MV-4-11 (cell line): ENCODE data around the gene CNTD1.

ENCODE experiments used
- DNase-seq: peaks from one replicate; lab custom pipeline; 2025; lab: John Stamatoyannopoulos, UW

The CNTD1 gene

DNA sequence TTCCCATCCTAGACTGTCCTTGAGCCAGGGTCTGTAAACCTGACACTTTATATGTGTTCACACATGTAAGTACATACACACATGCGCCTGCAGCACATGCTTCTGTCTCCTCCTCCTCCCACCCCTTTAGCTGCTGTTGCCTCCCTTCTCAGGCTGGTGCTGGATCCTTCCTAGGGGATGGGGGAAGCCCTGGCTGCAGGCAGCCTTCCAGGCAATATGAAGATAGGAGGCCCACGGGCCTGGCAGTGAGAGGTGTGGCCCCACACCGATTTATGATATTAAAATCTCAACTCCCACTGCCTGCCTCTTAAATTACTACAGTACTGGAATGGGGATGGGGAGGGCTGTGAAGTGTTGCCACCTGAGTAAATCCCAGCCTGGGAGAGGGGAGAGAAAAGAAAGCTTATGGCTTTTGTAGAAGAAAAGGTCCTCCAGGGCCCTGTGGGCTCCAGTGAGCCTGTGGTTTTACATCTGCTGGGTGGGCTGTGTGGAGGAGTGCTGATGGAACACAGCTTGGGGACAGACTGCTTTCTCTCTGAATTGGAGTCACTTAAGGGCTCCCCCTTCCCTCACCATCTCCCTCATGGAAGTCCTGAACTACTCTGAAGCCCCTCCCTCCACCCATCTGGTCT, 19.2 kb upstream of the CNTD1 start:
- DNase-seq: no peak

DNA sequence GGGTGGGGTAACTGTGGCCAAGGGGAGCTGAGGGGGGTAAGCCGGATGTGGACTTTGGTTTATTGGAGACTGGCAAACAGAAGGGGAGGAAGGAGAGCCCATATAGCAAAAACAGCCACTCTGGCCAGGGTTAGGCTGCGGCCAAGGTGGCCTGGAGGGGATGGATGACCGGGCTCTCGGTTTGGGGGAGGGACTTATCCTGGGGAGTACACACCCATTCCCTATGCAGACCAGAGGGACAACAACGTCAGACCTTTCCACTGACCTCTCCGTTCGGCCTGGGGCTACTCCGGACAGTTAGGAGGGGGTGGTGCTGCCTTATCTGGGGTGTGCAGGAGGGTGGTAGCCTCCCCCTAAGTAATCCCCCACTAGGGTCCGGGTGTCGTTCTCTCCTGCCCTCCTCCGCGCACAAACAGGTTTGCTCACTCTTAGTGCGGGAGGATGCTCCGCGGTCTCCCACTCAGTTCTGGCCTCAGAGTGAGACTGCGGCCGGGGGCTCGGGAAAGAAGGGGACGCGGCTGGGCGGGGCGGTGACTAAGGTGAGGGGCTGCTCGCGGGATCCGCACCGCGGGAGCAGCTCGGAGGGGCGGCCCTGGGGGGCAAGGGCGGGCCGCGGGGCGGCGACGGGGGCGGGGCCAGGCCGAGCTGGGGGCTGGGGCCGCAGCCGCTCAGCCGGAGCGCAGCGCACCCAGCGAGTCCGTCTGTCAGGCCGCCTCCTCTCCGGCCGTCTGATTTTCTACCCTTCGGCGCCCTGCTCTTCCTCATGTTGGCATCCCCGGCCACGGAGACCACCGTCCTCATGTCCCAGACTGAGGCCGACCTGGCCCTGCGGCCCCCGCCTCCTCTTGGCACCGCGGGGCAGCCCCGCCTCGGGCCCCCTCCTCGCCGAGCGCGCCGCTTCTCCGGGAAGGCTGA, 18.5 kb upstream of the CNTD1 start, which contains the start of gene WNK4:
Gene WNK4 (plus strand): TSS at position 675 of the 915 bp plus-strand sequence. CDS start 89 bp downstream, at position 764.
- DNase-seq: no peak

DNA sequence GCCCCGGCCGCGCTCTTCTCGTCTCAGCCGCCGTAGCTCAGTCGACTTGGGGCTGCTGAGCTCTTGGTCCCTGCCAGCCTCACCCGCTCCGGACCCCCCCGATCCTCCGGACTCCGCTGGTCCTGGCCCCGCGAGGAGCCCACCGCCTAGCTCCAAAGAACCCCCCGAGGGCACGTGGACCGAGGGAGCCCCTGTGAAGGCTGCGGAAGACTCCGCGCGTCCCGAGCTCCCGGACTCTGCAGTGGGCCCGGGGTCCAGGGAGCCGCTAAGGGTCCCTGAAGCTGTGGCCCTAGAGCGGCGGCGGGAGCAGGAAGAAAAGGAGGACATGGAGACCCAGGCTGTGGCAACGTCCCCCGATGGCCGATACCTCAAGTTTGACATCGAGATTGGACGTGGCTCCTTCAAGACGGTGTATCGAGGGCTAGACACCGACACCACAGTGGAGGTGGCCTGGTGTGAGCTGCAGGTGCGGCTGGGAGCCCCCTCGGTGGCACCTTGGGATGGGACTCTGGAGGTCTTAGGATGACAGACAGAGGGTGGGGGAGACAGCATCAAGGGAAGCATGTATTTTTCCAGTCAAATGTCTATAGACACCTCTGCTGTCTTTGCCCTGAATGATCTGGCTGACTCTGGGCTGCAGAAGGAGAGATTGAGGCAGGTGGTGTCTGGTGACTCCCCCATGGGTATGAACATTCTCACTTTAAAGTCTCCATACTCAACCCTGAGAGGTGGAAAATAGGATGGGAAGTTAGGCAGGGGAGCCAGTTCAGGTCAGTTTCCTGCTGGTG, 17.6 kb upstream of the CNTD1 start:
- DNase-seq: no peak

DNA sequence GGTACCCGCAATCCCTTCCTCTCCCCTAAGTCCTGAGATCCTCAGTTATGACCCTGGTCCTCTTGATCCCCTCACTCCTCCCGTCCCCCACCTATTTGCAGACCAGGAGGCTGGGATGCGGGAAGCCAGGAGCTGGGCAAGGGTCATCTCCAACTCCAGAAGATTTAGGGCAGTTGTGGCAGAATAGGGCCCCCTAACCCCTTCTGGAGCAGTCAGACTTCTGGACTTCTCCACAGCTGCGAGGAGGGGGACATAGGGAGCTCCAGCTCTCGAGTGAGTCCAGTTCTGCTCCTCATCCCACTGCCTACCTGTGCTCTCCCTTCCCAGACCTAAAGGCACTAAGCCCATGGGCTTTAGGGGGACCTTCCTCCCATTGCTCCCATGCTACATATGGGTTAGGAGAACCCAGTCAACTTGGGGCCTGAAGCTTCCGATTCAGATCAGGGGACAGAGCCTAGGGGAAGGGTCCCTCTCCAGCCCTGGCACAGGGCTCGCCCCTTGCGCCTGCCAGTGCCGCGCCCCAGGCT, 17.0 kb upstream of the CNTD1 start:
- no peak for DNase-seq

DNA sequence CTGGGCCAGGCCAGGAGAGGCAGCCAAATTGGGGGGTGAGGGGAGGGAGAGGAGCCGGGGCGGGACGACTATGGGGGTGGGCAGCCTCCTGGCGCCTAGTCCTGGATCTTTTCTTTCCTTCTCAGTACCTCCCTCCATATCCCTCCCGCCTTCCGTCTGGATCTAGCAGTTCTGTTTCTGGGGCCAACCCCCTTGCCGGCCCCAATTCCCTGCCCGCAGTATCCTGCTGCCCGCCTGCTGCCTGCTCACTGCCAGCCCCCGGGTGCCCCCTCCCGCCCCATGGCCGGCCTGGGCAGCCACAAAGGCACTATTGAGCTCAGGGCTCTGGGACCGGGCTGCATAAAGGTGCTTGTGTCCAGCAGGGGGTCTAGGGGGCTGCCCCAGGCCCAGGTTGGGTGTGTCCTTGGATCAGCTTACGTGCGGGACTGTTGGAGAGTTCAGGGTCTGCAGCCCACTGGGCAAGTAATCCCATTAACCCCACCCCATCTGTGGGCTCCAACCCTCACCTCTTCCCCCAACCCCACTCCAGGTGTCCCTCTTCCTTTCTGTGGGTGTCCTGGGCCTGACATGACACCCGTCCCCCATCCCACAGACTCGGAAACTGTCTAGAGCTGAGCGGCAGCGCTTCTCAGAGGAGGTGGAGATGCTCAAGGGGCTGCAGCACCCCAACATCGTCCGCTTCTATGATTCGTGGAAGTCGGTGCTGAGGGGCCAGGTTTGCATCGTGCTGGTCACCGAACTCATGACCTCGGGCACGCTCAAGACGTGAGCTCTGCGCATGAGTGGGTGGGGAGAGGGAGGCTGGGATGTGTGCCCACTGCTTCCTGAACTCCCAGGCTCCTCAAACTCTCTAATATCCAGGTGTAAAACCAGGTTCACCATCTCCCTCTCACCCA, 16.2 kb upstream of the CNTD1 start:
- no peak for DNase-seq

DNA sequence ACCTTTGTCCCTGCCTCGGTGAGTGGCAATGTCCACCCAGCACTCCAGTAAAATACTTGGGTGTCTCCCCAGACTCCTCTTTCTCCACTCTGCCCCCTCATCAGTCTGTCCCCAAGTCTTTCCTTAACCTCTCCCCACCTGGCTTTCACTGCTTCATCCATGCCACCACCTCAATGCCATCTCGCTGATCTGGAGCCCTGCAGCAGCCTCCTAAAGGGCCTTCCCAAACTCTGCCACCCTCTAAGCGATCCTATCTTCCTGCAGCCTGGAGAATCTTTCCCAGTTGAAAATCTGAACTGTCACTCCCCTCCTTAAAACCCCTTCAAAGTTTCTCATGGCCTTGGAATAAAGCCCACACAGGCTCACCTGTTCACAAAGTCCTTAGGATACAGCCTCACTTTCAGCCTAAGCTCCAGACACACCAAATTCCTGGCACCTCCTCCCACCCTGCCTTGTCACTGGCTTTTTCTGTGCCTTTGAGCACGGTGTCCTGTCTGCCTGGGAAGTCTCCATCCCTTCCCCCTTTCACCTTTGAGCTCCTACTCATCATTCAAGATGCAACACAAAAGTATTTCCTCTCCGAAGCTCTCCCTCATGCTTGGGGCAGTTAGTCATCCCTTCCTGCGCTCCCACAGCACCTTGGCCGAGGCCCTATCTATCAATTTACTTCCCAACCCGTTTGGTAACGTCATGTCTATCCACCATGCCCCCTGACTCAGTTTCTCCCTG, 15.4 kb upstream of the CNTD1 start:
- no peak for DNase-seq

DNA sequence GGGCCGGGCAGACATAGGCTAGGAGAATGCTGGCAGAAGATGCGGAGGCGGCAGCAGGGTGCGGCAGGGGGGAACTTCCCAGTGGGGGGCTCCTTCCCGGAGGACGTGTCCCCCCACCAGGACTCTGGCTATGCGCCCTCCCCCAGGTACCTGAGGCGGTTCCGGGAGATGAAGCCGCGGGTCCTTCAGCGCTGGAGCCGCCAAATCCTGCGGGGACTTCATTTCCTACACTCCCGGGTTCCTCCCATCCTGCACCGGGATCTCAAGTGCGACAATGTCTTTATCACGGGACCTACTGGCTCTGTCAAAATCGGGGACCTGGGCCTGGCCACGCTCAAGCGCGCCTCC, 14.9 kb upstream of the CNTD1 start:
- DNase-seq: no peak

DNA sequence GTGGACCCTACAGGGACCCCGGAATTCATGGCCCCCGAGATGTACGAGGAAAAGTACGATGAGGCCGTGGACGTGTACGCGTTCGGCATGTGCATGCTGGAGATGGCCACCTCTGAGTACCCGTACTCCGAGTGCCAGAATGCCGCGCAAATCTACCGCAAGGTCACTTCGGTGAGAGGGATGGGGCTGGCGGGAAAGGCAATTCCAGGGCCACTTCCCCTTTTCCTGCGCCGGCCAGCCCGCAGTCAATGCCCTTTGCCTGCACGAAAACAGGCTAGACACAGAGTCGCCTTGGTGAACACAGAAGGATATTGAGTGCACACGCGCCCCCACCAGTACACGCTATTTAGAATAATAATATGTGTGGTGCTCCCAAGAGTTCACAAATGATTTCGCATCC, 14.3 kb upstream of the CNTD1 start:
- DNase-seq: peak; percentile 50

DNA sequence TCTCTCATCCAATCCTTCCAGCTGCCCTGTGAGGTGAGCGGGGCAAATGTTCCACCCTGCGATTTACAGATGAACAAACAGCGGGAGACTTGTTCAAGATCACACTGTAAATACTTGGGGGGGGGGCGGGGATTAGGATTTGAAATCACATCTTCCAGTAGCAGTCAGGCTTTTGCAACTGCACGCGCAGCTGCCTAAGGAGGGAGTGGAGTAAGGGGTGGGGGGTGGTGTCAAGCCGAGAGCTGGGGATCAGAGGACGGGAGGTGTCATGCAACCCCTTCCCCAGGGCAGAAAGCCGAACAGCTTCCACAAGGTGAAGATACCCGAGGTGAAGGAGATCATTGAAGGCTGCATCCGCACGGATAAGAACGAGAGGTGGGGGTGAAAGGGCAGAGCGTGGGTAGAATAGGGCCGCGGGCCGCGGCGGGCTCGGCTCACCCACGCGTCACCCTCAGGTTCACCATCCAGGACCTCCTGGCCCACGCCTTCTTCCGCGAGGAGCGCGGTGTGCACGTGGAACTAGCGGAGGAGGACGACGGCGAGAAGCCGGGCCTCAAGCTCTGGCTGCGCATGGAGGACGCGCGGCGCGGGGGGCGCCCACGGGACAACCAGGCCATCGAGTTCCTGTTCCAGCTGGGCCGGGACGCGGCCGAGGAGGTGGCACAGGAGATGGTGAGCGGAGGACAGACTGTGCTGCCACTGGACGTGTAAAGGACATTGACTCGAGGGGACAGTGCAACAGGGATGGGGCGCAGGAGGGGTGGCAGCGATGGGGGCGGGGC, 13.7 kb upstream of the CNTD1 start:
- no peak for DNase-seq

DNA sequence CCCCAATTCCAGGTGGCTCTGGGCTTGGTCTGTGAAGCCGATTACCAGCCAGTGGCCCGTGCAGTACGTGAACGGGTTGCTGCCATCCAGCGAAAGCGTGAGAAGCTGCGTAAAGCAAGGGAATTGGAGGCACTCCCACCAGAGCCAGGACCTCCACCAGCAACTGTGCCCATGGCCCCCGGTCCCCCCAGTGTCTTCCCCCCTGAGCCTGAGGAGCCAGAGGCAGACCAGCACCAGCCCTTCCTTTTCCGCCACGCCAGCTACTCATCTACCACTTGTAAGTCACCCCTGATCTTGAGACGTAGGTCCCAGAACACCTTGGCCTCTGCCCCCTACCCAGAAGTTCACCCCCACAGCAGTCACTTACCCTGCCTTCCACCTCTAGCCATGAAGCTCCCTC, 11.4 kb upstream of the CNTD1 start:
- DNase-seq: no peak

DNA sequence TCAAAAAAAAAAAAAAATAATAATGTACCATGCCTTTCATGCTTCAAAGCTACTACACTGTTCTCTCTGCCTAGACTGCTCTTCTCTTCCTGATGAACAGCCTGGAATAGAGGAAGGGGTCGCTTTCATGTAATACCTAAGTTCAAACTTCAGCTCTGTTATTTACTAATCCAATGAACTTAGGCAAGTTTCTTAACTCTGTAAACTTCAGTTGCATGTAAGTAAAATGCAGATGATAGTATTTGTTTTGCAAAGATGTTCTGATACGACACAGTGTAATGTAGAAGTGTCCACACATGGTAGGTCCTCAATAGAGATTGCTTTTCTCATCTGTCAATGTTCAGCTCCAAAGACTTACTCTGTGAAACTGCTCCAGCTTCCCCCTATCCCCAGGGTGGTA, 6.7 kb upstream of the CNTD1 start:
- DNase-seq: no peak

DNA sequence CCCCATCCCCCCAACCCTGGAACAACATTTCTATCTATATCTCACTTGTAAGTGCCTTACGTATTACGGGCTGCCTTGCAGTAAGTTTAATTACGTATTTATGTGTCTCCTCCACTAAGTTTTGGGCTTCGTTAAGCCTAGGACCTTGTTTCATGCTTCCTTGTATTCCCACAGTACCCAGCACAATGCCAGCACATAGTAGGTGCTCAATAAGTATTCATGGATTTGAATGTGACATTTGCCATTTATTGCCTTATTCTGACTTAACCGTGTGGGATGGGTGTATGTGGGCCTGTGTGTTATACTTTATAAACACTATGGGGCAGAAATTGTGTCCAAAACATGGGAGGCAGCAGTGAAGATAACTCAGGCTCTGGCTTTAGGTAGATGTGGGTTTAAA, 6.1 kb upstream of the CNTD1 start:
- no peak for DNase-seq

DNA sequence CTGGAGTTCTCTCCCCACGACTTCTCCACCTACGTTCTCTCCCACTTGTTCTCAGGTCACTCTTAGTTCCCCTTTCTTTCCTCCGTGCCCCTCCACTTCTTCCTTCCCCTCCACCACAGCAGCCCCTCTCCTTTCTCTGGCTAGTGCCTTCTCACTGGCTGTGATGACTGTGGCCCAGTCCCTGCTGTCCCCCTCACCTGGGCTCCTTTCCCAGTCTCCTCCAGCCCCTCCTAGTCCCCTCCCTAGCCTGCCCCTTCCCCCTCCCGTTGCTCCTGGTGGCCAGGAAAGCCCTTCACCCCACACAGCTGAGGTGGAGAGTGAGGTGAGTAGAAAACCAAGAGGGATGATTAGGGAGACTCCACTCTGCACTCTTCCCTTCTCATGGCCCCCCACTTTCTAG, 3.6 kb upstream of the CNTD1 start:
- no peak for DNase-seq

DNA sequence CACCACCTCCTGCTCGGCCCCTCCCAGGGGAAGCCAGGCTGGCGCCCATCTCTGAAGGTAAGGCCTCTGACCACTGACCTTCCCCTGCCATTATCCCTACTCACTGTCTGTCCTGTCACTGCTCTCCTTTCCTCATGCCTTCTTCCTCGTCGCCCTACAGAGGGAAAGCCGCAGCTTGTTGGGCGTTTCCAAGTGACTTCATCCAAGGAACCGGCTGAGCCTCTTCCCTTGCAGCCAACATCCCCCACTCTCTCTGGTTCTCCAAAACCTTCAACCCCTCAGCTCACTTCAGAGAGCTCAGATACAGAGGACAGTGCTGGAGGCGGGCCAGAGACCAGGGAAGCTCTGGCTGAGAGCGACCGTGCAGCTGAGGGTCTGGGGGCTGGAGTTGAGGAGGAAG, 3.2 kb upstream of the CNTD1 start:
- DNase-seq: no peak

DNA sequence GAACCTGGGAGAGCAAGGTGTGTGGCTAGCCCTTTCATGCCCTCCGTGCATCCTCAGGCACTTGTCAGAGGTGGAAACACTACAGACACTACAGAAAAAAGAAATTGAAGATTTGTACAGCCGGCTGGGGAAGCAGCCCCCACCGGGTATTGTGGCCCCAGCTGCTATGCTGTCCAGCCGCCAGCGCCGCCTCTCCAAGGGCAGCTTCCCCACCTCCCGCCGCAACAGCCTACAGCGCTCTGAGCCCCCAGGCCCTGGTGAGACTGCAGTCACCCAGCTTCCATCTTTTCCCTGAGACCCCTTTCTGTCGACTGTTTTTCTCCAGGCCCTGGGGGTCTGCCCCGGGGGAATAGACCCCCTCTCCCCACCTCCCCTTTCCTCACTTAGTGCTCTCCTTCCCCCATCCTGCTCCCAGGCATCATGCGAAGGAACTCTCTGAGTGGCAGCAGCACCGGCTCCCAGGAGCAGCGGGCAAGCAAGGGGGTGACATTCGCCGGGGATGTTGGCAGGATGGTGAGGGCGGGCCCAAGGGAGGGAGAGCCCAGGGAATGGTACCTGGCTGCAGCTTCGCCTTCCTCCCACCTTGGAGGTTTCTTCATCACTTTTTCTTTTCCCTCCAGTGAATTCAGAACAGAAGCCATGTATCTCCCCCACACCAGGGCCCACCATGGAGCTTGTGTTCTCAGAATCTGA, 2.4 kb upstream of the CNTD1 start:
- DNase-seq: no peak

DNA sequence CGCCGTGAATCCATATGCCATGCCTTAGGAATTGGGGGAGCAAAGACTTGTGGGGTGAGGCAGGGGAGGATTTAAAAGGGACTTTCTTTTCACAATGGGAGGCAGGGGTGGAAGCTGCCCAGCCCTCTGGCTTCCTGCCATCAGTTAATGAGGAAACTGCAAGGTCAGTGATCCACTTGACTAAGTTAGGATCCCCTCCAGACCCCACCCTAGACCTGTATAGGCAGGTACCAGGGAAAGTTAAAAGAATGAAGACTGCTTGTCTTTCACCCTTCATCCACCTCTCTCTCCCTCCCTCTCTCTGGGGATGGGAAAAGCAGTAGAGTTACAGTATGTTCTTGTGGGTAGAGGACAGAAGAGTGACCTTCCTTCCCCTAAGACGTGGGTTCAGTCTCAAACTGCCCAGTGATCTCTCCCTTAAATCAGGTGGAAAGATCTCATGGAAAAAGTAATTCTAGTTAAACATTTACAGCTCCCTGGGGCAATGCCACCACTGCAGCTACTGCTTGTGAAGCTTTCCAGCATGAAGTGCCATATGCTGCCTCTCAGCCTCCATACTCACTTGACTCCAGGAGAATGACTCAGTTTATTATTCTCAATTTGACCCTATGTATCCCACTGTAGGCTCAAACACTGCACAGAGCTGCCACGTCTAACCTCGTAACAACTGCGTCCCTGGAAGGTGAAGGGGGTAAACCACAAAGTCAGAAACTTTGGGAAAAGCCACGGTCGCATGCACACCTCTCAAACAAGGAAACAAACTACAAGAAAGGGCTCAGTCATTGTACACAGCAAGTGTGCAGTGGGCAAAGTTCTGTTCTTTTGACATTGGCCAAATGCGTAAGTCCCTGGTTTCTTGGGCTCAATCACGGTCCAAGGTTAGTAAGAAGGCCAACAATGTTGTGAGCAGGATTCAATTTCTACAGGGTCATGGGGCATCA, 1.3 kb upstream of the CNTD1 start:
- DNase-seq: no peak

DNA sequence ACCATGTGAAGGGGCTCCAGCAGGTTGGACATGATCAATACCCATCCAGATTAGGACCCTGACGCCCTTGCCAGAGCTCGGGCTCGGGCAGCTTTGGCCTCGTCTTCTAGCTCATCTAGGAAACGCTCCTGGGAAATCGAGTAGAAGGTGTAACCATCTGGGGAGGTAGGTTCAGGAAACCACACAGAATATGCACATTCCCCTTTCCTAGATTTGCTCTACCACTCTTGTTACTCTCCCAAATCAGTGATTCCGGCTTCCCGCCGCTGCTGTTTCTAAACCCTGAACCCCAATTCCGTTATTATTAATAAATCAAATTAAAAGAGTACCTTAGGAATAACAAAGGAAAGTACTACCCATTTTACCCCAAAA, 664 bp upstream of the CNTD1 start:
- DNase-seq: no peak
